Smooth muscle cell (in vitro differentiated cells): ENCODE measurements around the gene OGT. TPM values are rescaled to one million over a fixed set of nuclear protein-coding genes. Genes with fewer than 3 reads are reported as not detected.

Experiments used
- DNase-seq: peaks from one replicate; lab custom pipeline; 2025; ENCODE audit not compliant: unreplicated experiment; lab: John Stamatoyannopoulos, UW
- H2AFZ ChIP-seq: fragments of 200-600 bp; sonication (generic); 2 replicates; pipeline ENCODE4 v1.6.0; 2016; ENCODE audit warnings: antibody characterized with exemption, low read depth, mild to moderate bottlenecking
- H3F3A ChIP-seq: fragments of 200-600 bp; sonication (generic); 2 replicates; pipeline ENCODE4 v1.6.0; 2017; ENCODE audit warnings: antibody characterized with exemption, low read depth
- H3K27ac ChIP-seq: fragments of 200-600 bp; sonication (generic); 2 replicates; pipeline ENCODE4 v1.5.1; 2016; ENCODE audit warnings: low read depth, mild to moderate bottlenecking
- H3K27me3 ChIP-seq: fragments of 200-600 bp; sonication (generic); 2 replicates; pipeline ENCODE4 v1.6.1; 2016; ENCODE audit warnings: low read depth, mild to moderate bottlenecking
- H3K36me3 ChIP-seq: fragments of 200-600 bp; sonication (generic); 2 replicates; pipeline ENCODE4 v1.5.1; 2016; ENCODE audit warnings: low read depth
- H3K4me1 ChIP-seq: fragments of 200-600 bp; sonication (generic); 2 replicates; pipeline ENCODE4 v1.5.1; 2016; ENCODE audit warnings: low read depth
- H3K4me2 ChIP-seq: fragments of 200-600 bp; sonication (generic); 2 replicates; pipeline ENCODE4 v1.6.0; 2016; ENCODE audit warnings: mild to moderate bottlenecking
- H3K4me3 ChIP-seq: fragments of 200-600 bp; sonication (generic); 2 replicates; pipeline ENCODE4 v1.5.1; 2016; ENCODE audit warnings: mild to moderate bottlenecking
- H3K79me2 ChIP-seq: fragments of 200-600 bp; sonication (generic); 2 replicates; pipeline ENCODE4 v1.6.0; 2016; ENCODE audit warnings: low read depth, mild to moderate bottlenecking
- H3K9ac ChIP-seq: fragments of 200-600 bp; sonication (generic); 2 replicates; pipeline ENCODE4 v1.6.0; 2016; ENCODE audit warnings: low read depth
- H3K9me3 ChIP-seq: fragments of 200-600 bp; sonication (generic); replicated peaks from 2 replicates; pipeline ENCODE4 v1.5.1; 2016; ENCODE audit warnings: low read depth
- H4K20me1 ChIP-seq: fragments of 200-600 bp; sonication (generic); 2 replicates; pipeline ENCODE4 v1.6.0; 2016; ENCODE audit warnings: low read depth
- CTCF ChIP-seq: fragments of 200-600 bp; sonication (generic); IDR thresholded peaks from 2 replicates; pipeline ENCODE4 v1.5.1; 2017; ENCODE audit warnings: borderline replicate concordance, mild to moderate bottlenecking, antibody characterized with exemption; ENCODE audit not compliant: insufficient read depth, poor library complexity, severe bottlenecking
- WGBS: methylation state at CpG from one replicate; pipeline ENCODE4 v1.1.7; 2016; ENCODE audit warnings: low lambda C conversion rate; 5-methylcytosine and 5-hydroxymethylcytosine counted together
- polyA plus RNA-seq: library from polyadenylated mRNA; unstranded; fragments of >200 nt; fragmentation: Nextera tagmentation; extraction: Ambion mirVana; gene quantifications from 2 replicates; pipeline ENCODE4 v1.2.1, GENCODE V29; 2016
- total RNA-seq: library from RNA; depleted of rRNA; stranded (reverse); fragments of >200 nt; gene quantifications from 2 replicates; pipeline ENCODE4 v1.2.3, GENCODE V29; 2014

OGT gene
- total and polyA plus RNA-seq, 2 experiments from 2014 or later = 13.2 to 67.4 TPM

GRCh38 chrX:71532078-71532752 lies 689 bp upstream of the OGT start:
- Histone ChIP-seq H3K4me3 (peak overlapping the region; percentile 90), H3K4me1 (no peaks in the 10 kb centered on the region), H3K79me2 (peaks cover 41% of the 10 kb centered on the region), H3F3A (no peaks in the 10 kb centered on the region), H4K20me1 (peaks cover 32% of the 10 kb centered on the region), H2AFZ (peak overlapping the region; percentile 82), H3K9ac (peak overlapping the region; percentile 78), H3K9me3 (no peaks in the 10 kb centered on the region), H3K36me3 (no peaks in the 10 kb centered on the region), H3K4me2 (peak overlapping the region; percentile 87), H3K27ac (peak overlapping the region; percentile 94), H3K27me3 (no peaks in the 10 kb centered on the region)
- 34% methylated on average over 25 of the region's 25 CpGs for WGBS
- no peak for TF ChIP-seq CTCF
- no peak for DNase-seq

GRCh38 chrX:71533516-71533850 lies 579 bp downstream of the OGT start:
- Histone ChIP-seq H3K27me3 (no peaks in the 10 kb centered on the region), H3K9me3 (no peaks in the 10 kb centered on the region), H3K79me2 (peaks cover 54% of the 10 kb centered on the region), H2AFZ (no peak overlapping the region), H3K4me3 (peak overlapping the region; percentile 90), H3F3A (no peaks in the 10 kb centered on the region), H4K20me1 (peaks cover 45% of the 10 kb centered on the region), H3K4me2 (peak overlapping the region; percentile 87), H3K36me3 (no peaks in the 10 kb centered on the region), H3K27ac (peak overlapping the region; percentile 94), H3K9ac (peak overlapping the region; percentile 88), H3K4me1 (no peaks in the 10 kb centered on the region)
- TF ChIP-seq CTCF = no peak
- 49% methylated on average over 12 of the region's 12 CpGs for WGBS
- DNase-seq = no peak

GRCh38 chrX:71533851-71534561 lies 1.1 kb downstream of the OGT start:
- DNase-seq = no peak
- Histone ChIP-seq H3F3A (no peaks in the 10 kb centered on the region), H3K27me3 (no peaks in the 10 kb centered on the region), H3K4me3 (peak overlapping the region; percentile 90), H3K27ac (peak overlapping the region; percentile 94), H4K20me1 (peaks cover 50% of the 10 kb centered on the region), H3K36me3 (no peaks in the 10 kb centered on the region), H3K79me2 (peaks cover 59% of the 10 kb centered on the region), H3K4me1 (no peaks in the 10 kb centered on the region), H3K9ac (peak overlapping the region; percentile 88), H3K4me2 (peak overlapping the region; percentile 87), H3K9me3 (no peaks in the 10 kb centered on the region), H2AFZ (no peak overlapping the region)
- TF ChIP-seq CTCF = no peak
- WGBS = 48% methylated on average over 31 of the region's 31 CpGs
